Measurements from ENCODE around the gene VTI1A. TPM values are rescaled to one million over a fixed set of nuclear protein-coding genes. Genes with fewer than 3 reads are reported as not detected.
A peak's percentile ranks its signal among the peaks of the same experiment; 100 is the strongest.

Gene VTI1A
- total RNA-seq, 1 donor from 2014 or later = 34.6 TPM

DNA sequence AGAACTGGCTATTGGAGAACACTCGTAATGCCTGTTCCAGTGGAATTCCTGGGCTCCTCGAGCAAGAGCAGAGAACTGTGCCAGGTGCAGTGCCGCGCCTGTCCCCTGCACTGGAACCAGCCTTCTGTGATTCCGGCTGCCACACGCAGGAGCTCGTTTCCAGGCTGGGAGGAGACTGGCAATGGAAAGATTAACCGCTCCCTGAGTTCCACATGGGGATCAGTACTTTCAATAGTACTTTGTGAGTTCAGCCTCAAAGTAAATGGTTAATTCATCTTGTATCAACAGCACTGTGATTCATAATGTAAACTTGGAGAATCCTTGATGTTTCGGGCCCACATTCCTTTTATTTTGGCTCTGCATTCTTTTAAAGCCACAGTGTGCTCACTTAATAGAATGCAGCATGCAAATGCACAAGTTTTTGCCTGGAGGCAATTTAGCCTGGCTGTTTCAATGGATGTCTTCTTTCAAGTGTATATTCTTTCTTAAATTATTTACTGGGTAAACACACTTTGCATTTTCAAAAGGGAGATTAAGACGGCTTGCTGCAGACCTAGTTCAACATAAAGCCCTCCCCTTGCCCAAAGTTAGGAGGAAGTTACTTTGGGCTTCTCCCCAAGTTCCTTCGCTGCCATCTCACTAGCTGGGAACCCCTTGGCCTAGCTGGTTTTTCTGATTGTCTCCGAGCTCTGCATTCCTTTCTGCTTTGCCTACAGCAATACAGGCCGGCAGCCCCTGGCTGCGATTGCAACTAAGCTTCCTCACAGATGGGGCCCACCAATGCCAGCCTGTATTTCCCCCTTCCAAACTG lies 364.9 kb downstream of the VTI1A start:
- Mint-ChIP-seq H3K27me3 (ENCODE audit: low read depth) (no peaks in the 10 kb centered on the region), H3K4me3 (no peak overlapping the region), H3K27ac (peak overlapping the region; percentile 97), H3K4me1 (peaks cover 77% of the 10 kb centered on the region), H3K36me3 (peaks cover 2% of the 10 kb centered on the region), H3K9me3 (no peaks in the 10 kb centered on the region)
- DNase-seq (ENCODE audit: low spot score in 2 of 2, unreplicated experiment in 2 of 2) = no peak
- TF ChIP-seq, protein P1, sequence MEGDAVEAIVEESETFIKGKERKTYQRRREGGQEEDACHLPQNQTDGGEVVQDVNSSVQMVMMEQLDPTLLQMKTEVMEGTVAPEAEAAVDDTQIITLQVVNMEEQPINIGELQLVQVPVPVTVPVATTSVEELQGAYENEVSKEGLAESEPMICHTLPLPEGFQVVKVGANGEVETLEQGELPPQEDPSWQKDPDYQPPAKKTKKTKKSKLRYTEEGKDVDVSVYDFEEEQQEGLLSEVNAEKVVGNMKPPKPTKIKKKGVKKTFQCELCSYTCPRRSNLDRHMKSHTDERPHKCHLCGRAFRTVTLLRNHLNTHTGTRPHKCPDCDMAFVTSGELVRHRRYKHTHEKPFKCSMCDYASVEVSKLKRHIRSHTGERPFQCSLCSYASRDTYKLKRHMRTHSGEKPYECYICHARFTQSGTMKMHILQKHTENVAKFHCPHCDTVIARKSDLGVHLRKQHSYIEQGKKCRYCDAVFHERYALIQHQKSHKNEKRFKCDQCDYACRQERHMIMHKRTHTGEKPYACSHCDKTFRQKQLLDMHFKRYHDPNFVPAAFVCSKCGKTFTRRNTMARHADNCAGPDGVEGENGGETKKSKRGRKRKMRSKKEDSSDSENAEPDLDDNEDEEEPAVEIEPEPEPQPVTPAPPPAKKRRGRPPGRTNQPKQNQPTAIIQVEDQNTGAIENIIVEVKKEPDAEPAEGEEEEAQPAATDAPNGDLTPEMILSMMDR (IDR thresholded peaks at IDR 0.05; ENCODE audit: unreplicated experiment) = no peak

DNA sequence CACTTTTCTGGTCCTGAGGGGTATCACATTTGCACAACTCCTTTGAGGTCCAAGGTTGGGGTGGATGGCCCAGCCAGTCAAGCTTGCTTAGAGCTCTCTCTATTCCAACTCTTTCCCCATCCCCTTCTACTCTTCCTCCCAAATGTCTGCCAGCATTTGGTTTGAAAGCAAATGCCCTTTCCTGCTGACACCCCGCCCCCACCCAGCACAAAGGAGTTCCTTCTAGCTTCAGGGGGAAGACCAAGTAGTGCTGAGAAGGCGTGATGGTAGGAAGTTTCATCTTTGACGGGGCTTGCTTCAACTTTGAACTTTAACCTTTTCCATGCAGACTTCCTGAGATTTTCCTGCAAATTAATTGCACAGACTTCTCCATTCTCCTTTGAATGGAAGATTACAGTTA lies 365.6 kb downstream of the VTI1A start:
- peaks cover 2% of the 10 kb centered on the region for H3K36me3 Mint-ChIP-seq
- peak overlapping the region; percentile 97 for H3K27ac Mint-ChIP-seq
- no peaks in the 10 kb centered on the region for H3K27me3 Mint-ChIP-seq (ENCODE audit: low read depth)
- H3K9me3 Mint-ChIP-seq = no peaks in the 10 kb centered on the region
- DNase-seq (ENCODE audit: low spot score in 2 of 2, unreplicated experiment in 2 of 2) = no peak
- TF ChIP-seq, protein P1 (IDR thresholded peaks at IDR 0.05; ENCODE audit: unreplicated experiment) = no peak
- H3K4me1 Mint-ChIP-seq = peaks cover 76% of the 10 kb centered on the region
- H3K4me3 Mint-ChIP-seq = no peak overlapping the region

DNA sequence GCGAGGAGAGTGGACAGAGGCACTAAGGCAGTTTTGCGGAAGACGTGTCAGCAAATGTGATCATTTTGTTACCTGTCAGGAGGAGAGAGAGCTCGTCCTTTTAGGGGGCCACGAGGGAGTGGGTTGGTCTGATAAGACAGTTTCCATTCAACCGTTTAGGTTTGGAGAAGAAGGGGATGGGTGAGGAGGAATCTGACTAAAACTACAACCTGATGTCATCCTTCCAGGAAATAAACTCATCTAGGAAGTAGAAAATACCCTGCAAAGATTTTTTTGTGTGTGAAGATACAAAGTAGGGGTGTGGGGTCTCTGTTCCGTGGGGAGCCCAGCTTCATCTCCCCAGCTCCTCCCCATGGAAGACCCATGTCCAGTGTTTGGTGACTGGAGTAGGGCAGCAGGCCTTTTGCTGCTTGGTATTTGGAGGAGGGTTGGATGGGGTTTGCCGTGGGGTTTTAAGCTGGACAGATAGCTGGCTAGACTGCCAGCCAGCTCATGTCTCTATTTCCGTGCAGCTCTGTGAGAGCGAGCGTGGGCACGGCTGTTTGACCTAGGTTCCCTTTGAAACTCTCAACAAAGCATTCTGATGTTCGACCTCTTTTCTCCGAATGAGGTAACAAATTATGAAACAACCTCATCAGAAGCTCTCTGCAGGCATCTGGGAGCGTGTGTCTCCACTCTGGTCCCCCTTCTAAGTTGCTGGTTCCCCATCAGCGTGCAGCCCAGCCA lies 367.0 kb downstream of the VTI1A start:
- Mint-ChIP-seq H3K4me3 (no peak overlapping the region), H3K4me1 (peaks cover 69% of the 10 kb centered on the region), H3K27ac (peak overlapping the region; percentile 48), H3K36me3 (no peaks in the 10 kb centered on the region), H3K9me3 (no peaks in the 10 kb centered on the region), H3K27me3 (ENCODE audit: low read depth) (no peaks in the 10 kb centered on the region)
- no peak for DNase-seq (ENCODE audit: low spot score in 2 of 2, unreplicated experiment in 2 of 2)
- TF ChIP-seq, protein P1 (IDR thresholded peaks at IDR 0.05; ENCODE audit: unreplicated experiment) = no peak

DNA sequence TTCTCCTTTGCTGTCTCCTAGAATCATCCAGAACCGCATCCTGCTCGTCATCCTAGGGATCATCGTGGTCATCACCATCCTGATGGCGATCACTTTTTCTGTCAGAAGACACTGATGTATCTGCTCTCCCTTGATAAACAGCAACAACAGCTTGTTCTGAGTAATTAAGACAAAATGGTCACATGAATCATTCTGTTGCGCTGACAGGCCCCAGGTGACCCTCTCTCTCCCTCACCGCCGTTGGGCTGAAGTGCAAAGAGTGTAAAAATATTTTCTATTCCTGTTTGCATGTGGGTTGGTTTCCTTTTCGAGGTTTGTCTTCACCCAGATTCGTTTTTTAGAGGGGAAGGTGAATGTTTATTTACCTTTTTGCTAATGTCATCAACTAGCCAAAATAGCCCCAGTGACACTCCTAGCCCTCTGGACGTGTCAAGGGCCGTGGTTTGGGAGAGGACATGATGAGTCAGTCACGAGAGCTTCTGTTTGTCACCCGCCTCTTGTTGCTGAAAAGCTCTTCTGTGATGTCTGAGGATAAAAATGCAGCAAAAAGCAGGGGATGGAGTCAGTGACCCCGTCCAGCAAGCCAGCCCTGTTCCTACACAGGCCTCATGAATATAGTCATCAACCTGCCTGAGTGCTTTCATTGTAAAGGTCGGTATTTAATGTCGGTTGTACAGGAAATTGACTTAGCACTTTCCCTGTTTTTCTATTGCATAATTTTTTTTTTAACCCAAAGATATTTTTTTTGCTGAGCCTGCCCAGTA lies 368.4 kb downstream of the VTI1A start:
- no peak for DNase-seq (ENCODE audit: low spot score in 2 of 2, unreplicated experiment in 2 of 2)
- no peak overlapping the region for H3K4me3 Mint-ChIP-seq
- H3K27me3 Mint-ChIP-seq (ENCODE audit: low read depth) = no peaks in the 10 kb centered on the region
- peaks cover 5% of the 10 kb centered on the region for H3K36me3 Mint-ChIP-seq
- no peaks in the 10 kb centered on the region for H3K9me3 Mint-ChIP-seq
- peaks cover 56% of the 10 kb centered on the region for H3K4me1 Mint-ChIP-seq
- TF ChIP-seq, protein P1 (IDR thresholded peaks at IDR 0.05; ENCODE audit: unreplicated experiment) = no peak
- peak overlapping the region; percentile 28 for H3K27ac Mint-ChIP-seq

DNA sequence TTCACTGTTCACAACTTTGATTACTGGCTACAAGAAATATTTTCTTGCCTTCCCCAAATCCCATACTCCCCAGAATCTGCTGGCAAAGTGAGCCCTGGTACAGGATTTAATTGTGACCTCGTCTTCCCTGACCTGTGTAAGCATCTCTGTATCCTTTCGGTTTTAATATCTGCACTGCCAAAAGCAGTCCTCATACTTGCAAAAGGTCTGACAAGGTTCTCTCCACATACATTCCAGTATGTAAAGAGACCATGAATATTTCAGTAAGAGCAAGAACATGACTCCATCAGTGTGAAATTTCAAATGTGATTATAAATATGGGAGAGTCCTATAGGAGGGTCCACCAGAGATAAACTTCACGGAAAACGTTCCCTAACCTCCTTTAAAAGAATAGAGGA lies 369.0 kb downstream of the VTI1A start:
- Mint-ChIP-seq H3K27me3 (ENCODE audit: low read depth) (no peaks in the 10 kb centered on the region), H3K9me3 (no peaks in the 10 kb centered on the region), H3K27ac (no peak overlapping the region), H3K4me3 (no peak overlapping the region), H3K4me1 (peaks cover 50% of the 10 kb centered on the region), H3K36me3 (peaks cover 6% of the 10 kb centered on the region)
- no peak for DNase-seq (ENCODE audit: low spot score in 2 of 2, unreplicated experiment in 2 of 2)
- TF ChIP-seq, protein P1 (IDR thresholded peaks at IDR 0.05; ENCODE audit: unreplicated experiment) = no peak
